Subcutaneous abdominal adipose tissue (tissue), 5 donors: ENCODE results near the gene PEA15.
A peak's percentile ranks its signal among the peaks of the same experiment; 100 is the strongest.

Experiments
- H3K27ac ChIP-seq: one replicate; pipeline ENCODE4 v1.7.0; 2013; ENCODE audit warnings: low read depth, mild to moderate bottlenecking, inconsistent platforms, low read length, moderate library complexity
- H3K27me3 ChIP-seq, 5 donors: one replicate each; pipeline ENCODE4 v1.7.0; 2013; ENCODE audit warnings: low read length in 5 of 5, inconsistent platforms in 1 of 5; ENCODE audit not compliant: control insufficient read depth in 5 of 5, insufficient read depth in 4 of 5
- H3K36me3 ChIP-seq, 5 donors: one replicate each; pipeline ENCODE4 v1.7.0; 2013; ENCODE audit warnings: low read length in 5 of 5; ENCODE audit not compliant: control insufficient read depth in 5 of 5, insufficient read depth in 5 of 5
- H3K4me1 ChIP-seq, 5 donors: one replicate each; pipeline ENCODE4 v1.7.0; 2013; ENCODE audit warnings: low read length in 5 of 5, mild to moderate bottlenecking in 3 of 5, moderate library complexity in 1 of 5; ENCODE audit not compliant: control insufficient read depth in 5 of 5, insufficient read depth in 5 of 5
- H3K4me3 ChIP-seq, 5 donors: one replicate each; pipeline ENCODE4 v1.7.0; 2013; ENCODE audit warnings: low read length in 5 of 5, low read depth in 1 of 5
- H3K9ac ChIP-seq, 5 donors: one replicate each; pipeline ENCODE4 v1.7.0; 2013; ENCODE audit warnings: low read length in 5 of 5, mild to moderate bottlenecking in 4 of 5, moderate library complexity in 3 of 5
- H3K9me3 ChIP-seq, 5 donors: one replicate each; pipeline ENCODE4 v1.7.0; 2013; ENCODE audit warnings: low read length in 5 of 5; ENCODE audit not compliant: control insufficient read depth in 5 of 5
- donor health status: healthy.
- donor health status: healthy.
- donor health status: healthy.
- donor health status: healthy.
- donor health status: healthy.

Gene PEA15

DNA sequence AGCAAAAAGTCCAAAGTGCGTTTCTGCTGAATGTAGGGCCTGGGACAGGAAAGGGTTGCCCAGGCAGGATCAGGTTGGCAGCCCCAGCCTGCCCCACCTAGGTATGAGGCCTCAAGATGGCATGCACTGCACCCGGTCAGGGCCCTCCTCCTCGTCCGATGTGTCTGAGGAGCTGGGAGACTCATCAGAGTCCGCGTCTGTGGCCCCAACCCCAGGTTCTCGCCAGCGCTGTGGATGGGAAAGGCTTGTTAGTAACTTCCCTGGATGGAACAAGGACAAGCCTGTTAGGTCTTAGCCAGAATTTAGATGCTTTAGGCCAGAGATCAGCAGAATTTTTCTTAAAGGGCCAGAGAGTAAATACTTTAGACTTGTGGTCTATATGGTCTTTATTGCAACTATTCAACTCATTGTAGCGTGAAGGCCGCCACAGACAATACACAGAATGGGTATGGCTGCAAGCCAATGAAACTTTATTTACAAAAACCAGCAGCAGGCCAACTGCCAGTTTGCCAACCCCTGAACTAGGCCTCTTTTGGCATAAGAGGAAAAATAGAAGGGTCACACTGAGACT is 12.4 kb downstream of the PEA15 start:
- no peak overlapping the region for H3K4me3 ChIP-seq
- H3K27ac ChIP-seq: peak overlapping the region; percentile 70
- H3K9me3 ChIP-seq: no peaks in the 10 kb centered on the region
- no peaks in the 10 kb centered on the region for H3K27me3 ChIP-seq
- H3K4me1 ChIP-seq: peaks cover 4 to 35% (median 21%) of the 10 kb centered on the region in 5 donors
- peak overlapping the region in 1 of 5 donors; percentile 53 for H3K9ac ChIP-seq
- H3K36me3 ChIP-seq: peaks cover 50 to 97% (median 91%) of the 10 kb centered on the region in 5 donors

DNA sequence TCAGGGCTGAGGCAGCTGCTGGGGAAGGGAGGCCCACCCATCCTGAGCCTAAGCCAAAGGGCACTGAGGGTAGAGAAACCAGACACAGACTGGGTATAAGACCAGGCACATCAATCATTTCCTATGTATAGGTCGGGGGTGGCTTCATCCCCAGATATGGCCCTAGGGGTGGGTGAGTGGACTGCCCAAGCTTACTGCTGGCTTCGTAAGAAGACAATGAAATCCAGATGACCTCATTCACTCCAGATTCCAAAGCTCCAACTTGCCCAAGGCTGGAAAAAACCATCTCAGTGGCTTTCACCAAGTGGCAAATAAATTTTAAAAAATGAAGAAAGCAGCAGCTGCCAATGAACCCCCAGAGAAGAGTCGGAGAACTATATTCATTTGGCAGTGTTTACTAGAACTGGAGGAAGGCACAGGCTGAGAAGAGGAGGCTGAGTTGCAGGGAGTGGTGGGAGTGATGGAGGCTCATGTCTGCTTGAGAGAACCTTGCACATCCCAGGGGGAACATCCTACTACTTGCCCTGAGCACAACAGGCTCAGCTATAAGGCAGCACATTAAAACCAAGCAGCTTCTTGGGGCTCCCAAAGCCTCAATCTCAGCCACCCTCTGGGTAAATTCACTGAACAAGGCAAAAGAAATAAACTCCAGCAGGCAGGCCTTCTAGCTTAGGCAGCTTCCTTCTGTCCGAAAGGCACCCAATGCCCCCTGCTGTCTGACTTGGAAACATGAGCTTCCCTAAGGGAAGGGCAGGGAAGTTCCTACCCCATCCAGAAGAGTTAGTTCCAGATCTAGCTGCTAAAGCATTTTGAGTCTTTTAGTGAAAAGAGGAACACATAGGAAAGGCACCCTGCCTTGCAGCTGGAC is 14.1 kb downstream of the PEA15 start:
- H3K4me1 ChIP-seq: peaks cover 4 to 35% (median 21%) of the 10 kb centered on the region in 5 donors

DNA sequence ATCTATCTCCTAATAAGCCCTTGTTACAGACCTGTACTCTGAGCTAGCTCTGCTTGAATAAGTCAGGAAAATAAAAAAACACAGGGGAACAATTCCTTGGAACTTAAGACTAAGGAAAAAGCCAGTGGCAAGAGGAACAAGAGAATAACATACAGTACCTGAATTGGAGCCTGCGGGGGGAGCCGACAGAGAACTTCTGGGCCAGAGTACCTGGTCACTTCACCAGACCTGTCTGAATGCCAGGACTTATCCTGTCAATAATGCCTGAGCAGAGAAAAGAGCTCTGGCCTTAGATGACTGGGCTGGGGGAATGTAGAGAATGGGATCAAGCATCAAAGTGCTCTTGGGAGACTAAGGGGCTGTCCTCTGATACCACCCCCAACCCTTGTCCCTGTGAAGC is 15.1 kb downstream of the PEA15 start:
- H3K4me3 ChIP-seq: no peak overlapping the region
- H3K9me3 ChIP-seq: no peaks in the 10 kb centered on the region
- peaks cover 4 to 35% (median 21%) of the 10 kb centered on the region in 5 donors for H3K4me1 ChIP-seq
- peaks cover 57 to 97% (median 91%) of the 10 kb centered on the region in 5 donors for H3K36me3 ChIP-seq
- H3K9ac ChIP-seq: no peak overlapping the region
- H3K27me3 ChIP-seq: no peaks in the 10 kb centered on the region
- H3K27ac ChIP-seq: peak overlapping the region; percentile 75

More for the DNA sequence above, 14.1 kb downstream of the PEA15 start:
- no peaks in the 10 kb centered on the region for H3K9me3 ChIP-seq
- H3K27ac ChIP-seq: peak overlapping the region; percentile 75
- H3K9ac ChIP-seq: peak overlapping the region in 4 of 5 donors; percentile 9 to 50 (median 14)
- H3K27me3 ChIP-seq: no peaks in the 10 kb centered on the region
- no peak overlapping the region for H3K4me3 ChIP-seq
- peaks cover 58 to 97% (median 91%) of the 10 kb centered on the region in 5 donors for H3K36me3 ChIP-seq

DNA sequence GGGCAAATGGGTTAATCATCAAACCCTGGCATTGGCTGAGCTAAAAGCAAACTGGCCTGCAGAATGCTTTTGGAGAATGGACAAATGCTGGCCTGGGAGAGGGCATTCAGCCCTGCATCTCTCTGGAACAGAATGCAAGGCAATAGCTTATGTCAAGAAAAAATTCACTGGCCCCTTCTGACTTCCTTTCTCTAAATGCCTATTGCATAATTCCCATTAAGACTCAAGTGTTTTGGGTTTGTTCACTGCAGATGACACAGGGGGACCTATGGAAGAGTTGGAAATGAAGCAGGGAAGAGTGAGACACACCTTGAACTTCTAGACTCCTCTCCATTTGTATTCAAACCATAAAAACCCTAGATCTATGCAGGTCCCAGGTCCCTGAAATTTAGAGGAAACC is 15.9 kb downstream of the PEA15 start:
- H3K9me3 ChIP-seq: no peaks in the 10 kb centered on the region
- no peak overlapping the region for H3K4me3 ChIP-seq
- H3K27me3 ChIP-seq: no peaks in the 10 kb centered on the region
- H3K27ac ChIP-seq: peak overlapping the region; percentile 6
- H3K36me3 ChIP-seq: peaks cover 56 to 97% (median 91%) of the 10 kb centered on the region in 5 donors
- H3K4me1 ChIP-seq: peaks cover 4 to 29% (median 21%) of the 10 kb centered on the region in 5 donors
- H3K9ac ChIP-seq: peak overlapping the region in 1 of 5 donors; percentile 13

DNA sequence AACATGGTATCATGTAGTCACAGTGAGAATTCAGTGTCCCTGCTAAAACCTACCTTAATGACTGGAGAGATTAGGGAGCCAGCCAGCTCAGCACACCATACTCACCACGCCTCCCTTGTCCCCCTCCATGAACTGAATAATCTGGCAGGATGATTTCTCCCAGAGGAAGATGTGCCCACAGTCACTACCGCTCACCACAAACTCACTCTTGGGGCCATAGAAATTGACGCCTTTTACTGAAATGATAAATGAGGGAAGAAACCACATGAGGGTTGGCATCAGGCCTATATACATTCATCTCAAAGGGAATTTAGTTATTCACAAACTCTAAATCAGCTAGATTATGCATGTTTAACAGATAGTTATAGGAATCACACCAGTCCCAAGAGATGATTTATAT is 17.4 kb downstream of the PEA15 start:
- no peak overlapping the region for H3K9ac ChIP-seq
- peaks cover 4 to 23% (median 17%) of the 10 kb centered on the region in 5 donors for H3K4me1 ChIP-seq
- no peak overlapping the region for H3K4me3 ChIP-seq
- H3K36me3 ChIP-seq: peaks cover 62 to 99% (median 92%) of the 10 kb centered on the region in 5 donors
- no peaks in the 10 kb centered on the region for H3K27me3 ChIP-seq
- no peak overlapping the region for H3K27ac ChIP-seq
- H3K9me3 ChIP-seq: no peaks in the 10 kb centered on the region

DNA sequence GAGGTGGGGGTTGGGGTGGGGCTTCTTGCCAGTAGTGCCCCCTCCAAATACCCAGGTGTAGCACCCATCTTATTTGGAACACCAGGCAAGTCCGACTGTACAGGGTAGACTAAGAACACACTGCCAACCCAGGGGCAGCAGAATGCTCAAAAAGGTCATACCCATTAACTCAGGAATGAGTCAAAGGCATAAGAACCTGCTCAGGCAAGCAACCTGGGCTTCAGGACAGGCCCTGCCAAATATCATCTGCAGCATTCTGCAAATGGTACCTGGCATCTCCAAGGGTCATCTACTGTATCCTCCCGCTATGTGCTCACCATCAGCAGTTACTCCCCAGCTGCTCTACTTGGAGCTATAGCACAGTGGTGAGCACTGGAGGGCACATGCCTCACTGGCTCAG is 19.4 kb downstream of the PEA15 start:
- Histone ChIP-seq H3K36me3 (peaks cover 65 to 97% (median 94%) of the 10 kb centered on the region in 5 donors), H3K9ac (no peak overlapping the region), H3K4me1 (peaks cover 0 to 5% (median 3%) of the 10 kb centered on the region in 5 donors), H3K4me3 (no peak overlapping the region), H3K27me3 (no peaks in the 10 kb centered on the region), H3K9me3 (no peaks in the 10 kb centered on the region), H3K27ac (no peak overlapping the region)

DNA sequence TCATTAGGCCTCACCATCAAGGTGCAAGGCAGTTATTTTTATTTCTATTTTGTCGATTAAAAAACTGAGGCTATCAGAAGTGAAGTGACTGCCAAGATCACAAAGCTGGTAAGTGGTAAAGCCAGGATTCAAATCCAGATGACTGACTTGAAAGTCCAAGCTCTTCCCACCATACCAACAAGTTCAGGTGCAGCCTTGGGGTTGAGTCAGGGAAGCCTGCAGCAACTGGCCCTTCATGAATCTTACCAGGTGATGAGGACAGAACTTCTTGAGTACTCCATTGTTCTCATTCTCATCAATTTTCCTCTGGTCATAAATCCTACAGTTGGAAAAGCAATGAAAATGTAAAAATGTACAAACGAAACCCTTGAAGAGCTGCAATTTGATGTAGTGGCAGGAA is 20.2 kb downstream of the PEA15 start:
- Histone ChIP-seq H3K9ac (no peak overlapping the region), H3K9me3 (no peaks in the 10 kb centered on the region), H3K4me3 (no peak overlapping the region), H3K4me1 (no peaks in the 10 kb centered on the region), H3K36me3 (peaks cover 70 to 98% (median 94%) of the 10 kb centered on the region in 5 donors), H3K27ac (no peak overlapping the region), H3K27me3 (no peaks in the 10 kb centered on the region)

DNA sequence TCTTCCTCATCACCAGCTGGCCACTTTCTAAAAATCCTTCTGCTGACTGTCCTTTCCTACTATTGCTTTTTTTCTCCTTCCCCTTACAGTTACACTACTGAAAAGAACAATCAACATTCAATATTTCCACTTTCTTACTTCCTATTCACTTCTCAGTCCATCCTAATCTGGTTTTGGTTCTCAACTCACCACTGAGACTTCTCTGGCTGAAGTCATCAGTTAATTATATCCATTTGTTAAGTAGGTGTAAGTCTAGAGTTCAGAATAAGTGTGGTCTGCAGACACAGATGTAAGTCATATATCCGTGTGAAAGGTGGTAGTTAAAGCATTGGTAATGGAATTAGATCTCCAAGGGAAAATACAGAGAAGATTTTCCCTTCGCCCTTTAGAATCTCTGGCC is 21.4 kb downstream of the PEA15 start:
- Histone ChIP-seq H3K36me3 (peaks cover 72 to 98% (median 94%) of the 10 kb centered on the region in 5 donors), H3K27ac (no peak overlapping the region), H3K27me3 (no peaks in the 10 kb centered on the region), H3K9me3 (no peaks in the 10 kb centered on the region), H3K4me3 (no peak overlapping the region), H3K4me1 (no peaks in the 10 kb centered on the region), H3K9ac (no peak overlapping the region)

DNA sequence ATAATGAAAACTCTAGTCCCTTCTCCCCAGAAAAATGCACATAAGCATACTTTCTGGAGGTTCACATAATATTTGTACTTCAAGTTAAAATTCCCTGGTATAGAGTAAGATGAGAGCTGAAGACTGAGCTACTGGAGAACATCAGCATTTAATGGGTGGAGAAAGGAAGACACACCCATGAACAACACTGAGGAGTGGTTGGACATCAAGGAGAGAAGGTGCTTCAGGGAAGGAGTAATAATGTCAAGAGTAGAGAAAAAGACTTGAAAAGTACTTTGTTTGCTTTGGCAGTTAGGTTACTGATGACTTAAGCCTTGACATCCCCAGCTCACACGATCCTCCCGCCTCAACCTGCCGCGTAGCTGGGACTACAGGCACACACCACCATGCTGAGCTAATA is 21.9 kb downstream of the PEA15 start:
- Histone ChIP-seq H3K27ac (no peak overlapping the region), H3K4me1 (no peaks in the 10 kb centered on the region), H3K9me3 (no peaks in the 10 kb centered on the region), H3K36me3 (peaks cover 68 to 98% (median 94%) of the 10 kb centered on the region in 5 donors), H3K4me3 (no peak overlapping the region), H3K27me3 (no peaks in the 10 kb centered on the region), H3K9ac (no peak overlapping the region)

DNA sequence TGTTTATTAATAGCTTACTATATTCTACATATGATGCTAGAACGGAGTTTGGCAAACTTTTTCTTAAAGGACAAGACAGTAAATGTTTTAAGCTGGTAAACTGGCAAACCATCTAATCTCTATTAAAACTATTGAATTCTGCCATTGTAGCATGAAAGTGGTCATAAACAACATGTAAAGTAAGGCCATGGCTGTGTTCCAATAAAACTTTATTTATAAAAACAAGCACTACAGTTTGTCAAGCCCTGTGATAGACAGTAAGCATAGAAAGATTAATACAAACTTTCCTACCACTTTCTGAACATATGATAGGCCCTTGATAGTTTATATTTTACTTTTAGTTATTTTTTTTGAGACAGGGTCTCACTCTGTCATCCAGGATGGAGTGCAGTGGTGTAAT is 22.4 kb downstream of the PEA15 start:
- H3K27me3 ChIP-seq: no peaks in the 10 kb centered on the region
- no peaks in the 10 kb centered on the region for H3K9me3 ChIP-seq
- no peak overlapping the region for H3K4me3 ChIP-seq
- H3K9ac ChIP-seq: no peak overlapping the region
- H3K4me1 ChIP-seq: no peaks in the 10 kb centered on the region
- no peak overlapping the region for H3K27ac ChIP-seq
- H3K36me3 ChIP-seq: peaks cover 65 to 98% (median 90%) of the 10 kb centered on the region in 5 donors
